GM19238 (cell line): ENCODE data around the gene NUFIP1.
"Not testable (repeated sequence)": the region's sequence is repeated elsewhere in the genome, so short reads cannot be mapped to it uniquely, and the experiment has no call there.

ENCODE experiments used
- DNase-seq: peaks from one replicate; pipeline ENCODE4 v3.0.0; 2011; ENCODE audit warnings: low spot score; ENCODE audit not compliant: insufficient read length

Gene NUFIP1

GRCh38 chr13:44989071-44989889 is at the start of gene NUFIP1, which contains the start of gene GPALPP1:
TSS of gene NUFIP1 (minus strand) at chr13:44989471. CDS start at chr13:44989436, 35 bp downstream.
TSS of gene GPALPP1 (plus strand) at chr13:44989538. CDS start at chr13:44989655, 117 bp downstream.
- peak; percentile 90 for DNase-seq

- no peak for DNase-seq
Observed at GRCh38 chr13:45036206-45036605, 46.9 kb upstream of the NUFIP1 start.

- DNase-seq: no peak
Observed at GRCh38 chr13:45034342-45034741, 45.1 kb upstream of the NUFIP1 start.

- DNase-seq: no peak
Observed at GRCh38 chr13:45024847-45025246, 35.6 kb upstream of the NUFIP1 start.

GRCh38 chr13:45021250-45021649 is 32.0 kb upstream of the NUFIP1 start:
- no peak for DNase-seq

- not testable (repeated sequence) for DNase-seq
Observed at GRCh38 chr13:45019981-45020380, 30.7 kb upstream of the NUFIP1 start.

- DNase-seq: no peak
Observed at GRCh38 chr13:45016792-45017425, 27.6 kb upstream of the NUFIP1 start.

GRCh38 chr13:45015300-45015699 is 26.0 kb upstream of the NUFIP1 start:
- no peak for DNase-seq

- no peak for DNase-seq
Observed at GRCh38 chr13:45011198-45011597, 21.9 kb upstream of the NUFIP1 start.

- no peak for DNase-seq
Observed at GRCh38 chr13:45007823-45008222, 18.6 kb upstream of the NUFIP1 start.

- no peak for DNase-seq
Observed at GRCh38 chr13:45007225-45007624, 18.0 kb upstream of the NUFIP1 start.

GRCh38 chr13:45004096-45004495 is 14.8 kb upstream of the NUFIP1 start:
- DNase-seq: no peak

GRCh38 chr13:45003417-45003816 is 14.1 kb upstream of the NUFIP1 start:
- no peak for DNase-seq

GRCh38 chr13:44989941-44990340 is 670 bp upstream of the NUFIP1 start:
- no peak for DNase-seq

- DNase-seq: no peak
Observed at GRCh38 chr13:44978328-44978727, 10.9 kb downstream of the NUFIP1 start.

- no peak for DNase-seq
Observed at GRCh38 chr13:44976949-44977583, 12.2 kb downstream of the NUFIP1 start.

GRCh38 chr13:44976196-44976595 is 13.1 kb downstream of the NUFIP1 start:
- DNase-seq: no peak

GRCh38 chr13:44974056-44974793 is 15.0 kb downstream of the NUFIP1 start:
- no peak for DNase-seq

- no peak for DNase-seq
Observed at GRCh38 chr13:44972956-44973581, 16.2 kb downstream of the NUFIP1 start.

GRCh38 chr13:44971656-44972595 is 17.3 kb downstream of the NUFIP1 start:
- DNase-seq: no peak
